Upper lobe of left lung (tissue), 4 donors: Measurements from ENCODE around the gene GNPTAB.

Experiments used
- EP300 ChIP-seq, 4 donors: sonication (generic); formaldehyde crosslinking; IDR thresholded peaks; one replicate each; pipeline ENCODE4 v1.5.1; 2017; ENCODE audit warnings: antibody characterized with exemption in 4 of 4, control low read depth in 2 of 4
- POLR2A ChIP-seq, 4 donors: fragments of 450-650 bp; IDR thresholded peaks; one replicate each; pipeline ENCODE4 v1.5.1; 2016 to 2017; ENCODE audit warnings: antibody characterized with exemption in 4 of 4, mild to moderate bottlenecking in 2 of 4
- POLR2AphosphoS5 ChIP-seq, 2 donors: sonication (generic); formaldehyde crosslinking; IDR thresholded peaks; one replicate each; pipeline ENCODE4 v1.5.1; 2017; ENCODE audit warnings: antibody characterized with exemption in 2 of 2
- TF ChIP-seq, protein P1 (sequence below), 6 experiments: fragments of 450-650 bp in 4 of 6; fragments of 200-600 bp in 2 of 6; sonication (generic) in 2 of 6; IDR thresholded peaks; one replicate each; pipeline ENCODE4 v1.5.1; 2016 to 2019; ENCODE audit warnings: antibody characterized with exemption in 6 of 6

DNA sequence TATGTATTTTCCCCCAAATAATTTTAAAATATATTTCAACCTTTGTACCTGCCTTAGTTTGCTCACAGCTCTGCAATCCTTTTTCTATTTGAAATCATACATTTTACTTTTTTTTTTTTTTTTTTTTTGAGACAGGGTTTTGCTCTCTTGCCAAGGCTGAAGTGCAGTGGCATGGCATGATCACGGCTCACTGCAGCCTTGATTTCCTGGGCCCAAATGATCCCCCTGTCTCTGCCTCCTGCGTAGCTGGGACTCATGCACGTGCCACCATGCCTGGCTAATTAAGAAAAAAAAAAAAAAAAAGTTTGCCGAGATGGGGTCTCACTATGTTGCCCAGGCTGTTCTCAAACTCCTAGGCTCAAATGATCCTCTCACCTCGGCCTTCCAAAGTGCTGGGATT lies 90.2 kb downstream of the GNPTAB start:
- TF ChIP-seq, protein P1, sequence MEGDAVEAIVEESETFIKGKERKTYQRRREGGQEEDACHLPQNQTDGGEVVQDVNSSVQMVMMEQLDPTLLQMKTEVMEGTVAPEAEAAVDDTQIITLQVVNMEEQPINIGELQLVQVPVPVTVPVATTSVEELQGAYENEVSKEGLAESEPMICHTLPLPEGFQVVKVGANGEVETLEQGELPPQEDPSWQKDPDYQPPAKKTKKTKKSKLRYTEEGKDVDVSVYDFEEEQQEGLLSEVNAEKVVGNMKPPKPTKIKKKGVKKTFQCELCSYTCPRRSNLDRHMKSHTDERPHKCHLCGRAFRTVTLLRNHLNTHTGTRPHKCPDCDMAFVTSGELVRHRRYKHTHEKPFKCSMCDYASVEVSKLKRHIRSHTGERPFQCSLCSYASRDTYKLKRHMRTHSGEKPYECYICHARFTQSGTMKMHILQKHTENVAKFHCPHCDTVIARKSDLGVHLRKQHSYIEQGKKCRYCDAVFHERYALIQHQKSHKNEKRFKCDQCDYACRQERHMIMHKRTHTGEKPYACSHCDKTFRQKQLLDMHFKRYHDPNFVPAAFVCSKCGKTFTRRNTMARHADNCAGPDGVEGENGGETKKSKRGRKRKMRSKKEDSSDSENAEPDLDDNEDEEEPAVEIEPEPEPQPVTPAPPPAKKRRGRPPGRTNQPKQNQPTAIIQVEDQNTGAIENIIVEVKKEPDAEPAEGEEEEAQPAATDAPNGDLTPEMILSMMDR (IDR thresholded peaks at IDR 0.05), result no peak
- no peak for TF ChIP-seq POLR2A (IDR thresholded peaks at IDR 0.05)
- TF ChIP-seq EP300 (IDR thresholded peaks at IDR 0.05), result no peak
- TF ChIP-seq POLR2AphosphoS5 (IDR thresholded peaks at IDR 0.05), result no peak
